Sigmoid colon (tissue), 7 donors: ENCODE data around the gene TSPAN15. TPM values are rescaled to one million over a fixed set of nuclear protein-coding genes. Genes with fewer than 3 reads are reported as not detected.
A peak's percentile ranks its signal among the peaks of the same experiment; 100 is the strongest.

Experiments used
- DNase-seq: peaks from one replicate; pipeline ENCODE4 v3.0.0-alpha.2; 2019
- H3K27ac ChIP-seq, 4 donors: fragments of 200-600 bp; sonication (generic); one replicate each; pipeline ENCODE4 v1.5.1; 2016 to 2019; ENCODE audit warnings: mild to moderate bottlenecking in 1 of 4
- H3K27me3 ChIP-seq, 3 donors: fragments of 200-600 bp; sonication (generic); one replicate each; pipeline ENCODE4 v1.5.1; 2019; ENCODE audit warnings: mild to moderate bottlenecking in 1 of 3
- H3K36me3 ChIP-seq, 4 donors: fragments of 200-600 bp; sonication (generic); one replicate each; pipeline ENCODE4 v1.5.1; 2016 to 2019
- H3K4me1 ChIP-seq, 4 donors: fragments of 200-600 bp; sonication (generic); one replicate each; pipeline ENCODE4 v1.5.1; 2017 to 2019
- H3K4me3 ChIP-seq, 4 donors: fragments of 200-600 bp; sonication (generic); one replicate each; pipeline ENCODE4 v1.5.1; 2017 to 2019; ENCODE audit warnings: mild to moderate bottlenecking in 2 of 4, moderate library complexity in 1 of 4
- H3K9me3 ChIP-seq, 4 donors: fragments of 200-600 bp in 3 of 4; sonication (generic) in 3 of 4; one replicate each; pipeline versions ENCODE4 v1.5.1 to v1.6.1; 2013 to 2019
- EP300 ChIP-seq, 4 donors: sonication (generic); formaldehyde crosslinking; IDR thresholded peaks; one replicate each; pipeline ENCODE4 v1.6.1; 2017; ENCODE audit warnings: antibody characterized with exemption in 4 of 4
- POLR2A ChIP-seq, 2 donors: fragments of 450-650 bp; IDR thresholded peaks; one replicate each; pipeline ENCODE4 v1.6.1; 2016; ENCODE audit warnings: antibody characterized with exemption in 2 of 2, mild to moderate bottlenecking in 2 of 2, moderate library complexity in 2 of 2
- POLR2AphosphoS5 ChIP-seq, 4 donors: sonication (generic); formaldehyde crosslinking; IDR thresholded peaks; one replicate each; pipeline ENCODE4 v1.6.1; 2017; ENCODE audit warnings: antibody characterized with exemption in 4 of 4
- WGBS, 2 donors: extraction: QIAGEN DNeasy Blood & Tissue Kit; methylation state at CpG; one replicate each; pipeline ENCODE4 v1.1.7; 2013; 5-methylcytosine and 5-hydroxymethylcytosine counted together
- intact Hi-C: fragments of 100-400 bp; cut with DNase I; formaldehyde crosslinking; loops from one replicate; pipeline ENCODE4 v1.15.1; 2023
- polyA plus RNA-seq, 3 donors: library from polyadenylated mRNA; stranded (reverse); fragments of 200-250 nt; gene quantifications; one replicate each; pipeline ENCODE4 v1.2.3, GENCODE V29; 2013
- total RNA-seq, 4 donors: library from RNA; depleted of rRNA; stranded (reverse); fragments of >200 nt; gene quantifications; one replicate each; pipeline ENCODE4 v1.1.0, GENCODE V29; 2016
- TF ChIP-seq, protein P1 (sequence below), 4 experiments: fragments of 450-650 bp in 3 of 4; fragments of 200-600 bp in 1 of 4; IDR thresholded peaks; one replicate each; pipeline ENCODE4 v1.5.1; 2016 to 2019; ENCODE audit warnings: antibody characterized with exemption in 4 of 4, mild to moderate bottlenecking in 3 of 4, moderate library complexity in 2 of 4
- donor health status: healthy with polysubstance abuse.
- donor health status: Bipolar disorder and iron deficiency.
- donor health status: healthy.

Gene TSPAN15
- total and polyA plus RNA-seq, 7 donors: 43.0 to 100 (median 70.9) TPM

DNA sequence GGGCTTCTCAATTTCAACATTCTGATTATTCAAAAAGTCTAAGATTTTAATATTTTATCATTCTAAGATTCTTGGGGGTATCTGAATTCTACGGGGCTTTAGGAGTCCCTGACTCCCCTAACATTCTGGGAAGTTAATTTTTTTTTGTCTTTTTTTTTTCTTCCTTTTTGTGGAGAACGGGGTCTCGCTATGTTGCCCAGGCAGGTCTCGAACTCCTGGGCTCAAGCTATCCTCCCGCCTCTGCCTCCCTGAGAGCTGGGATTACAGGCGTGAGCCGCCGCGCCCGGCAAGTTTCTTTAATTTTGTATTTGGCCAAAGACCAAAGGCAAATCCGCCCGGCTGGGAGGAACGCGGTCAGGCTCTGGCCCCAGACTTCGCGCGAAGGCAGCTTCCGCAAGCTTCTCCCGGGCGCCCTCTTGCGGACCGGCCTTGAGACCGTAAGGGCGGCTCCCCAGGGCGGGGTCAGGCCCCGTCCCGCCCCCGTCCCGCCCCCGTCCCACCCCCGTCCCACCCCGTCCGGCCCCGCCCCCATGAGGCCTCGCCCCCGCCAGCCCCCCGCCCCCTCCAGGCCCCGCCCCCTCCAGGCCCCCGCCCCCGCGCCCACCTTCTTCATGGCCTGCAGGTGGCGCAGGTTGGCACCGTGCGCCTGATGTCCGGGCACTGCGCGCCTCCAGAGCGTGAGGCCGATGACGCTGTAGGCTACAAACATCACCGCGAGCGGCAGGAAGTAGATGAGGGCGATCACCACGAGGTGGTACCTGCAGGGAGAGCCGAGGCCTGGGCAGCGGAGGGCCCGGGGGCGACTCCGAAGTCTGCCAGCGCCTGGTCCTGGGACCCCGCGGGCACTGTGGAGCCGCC, 42.7 kb upstream of the TSPAN15 start:
- intact Hi-C loops: loop anchor here (10.0 kb wide), 1 partner anchor 226 kb away; the partner anchor contains the start of gene FAM241B
- peaks cover 0 to 94% (median 76%) of the 10 kb centered on the region in 4 donors for H3K4me1 ChIP-seq
- TF ChIP-seq POLR2A (IDR thresholded peaks at IDR 0.05) (no peak), EP300 (IDR thresholded peaks at IDR 0.05) (peak in 1 of 4 donors; percentile 54), POLR2AphosphoS5 (IDR thresholded peaks at IDR 0.05) (peak; percentile 64 to 76 (median 66))
- TF ChIP-seq, protein P1, sequence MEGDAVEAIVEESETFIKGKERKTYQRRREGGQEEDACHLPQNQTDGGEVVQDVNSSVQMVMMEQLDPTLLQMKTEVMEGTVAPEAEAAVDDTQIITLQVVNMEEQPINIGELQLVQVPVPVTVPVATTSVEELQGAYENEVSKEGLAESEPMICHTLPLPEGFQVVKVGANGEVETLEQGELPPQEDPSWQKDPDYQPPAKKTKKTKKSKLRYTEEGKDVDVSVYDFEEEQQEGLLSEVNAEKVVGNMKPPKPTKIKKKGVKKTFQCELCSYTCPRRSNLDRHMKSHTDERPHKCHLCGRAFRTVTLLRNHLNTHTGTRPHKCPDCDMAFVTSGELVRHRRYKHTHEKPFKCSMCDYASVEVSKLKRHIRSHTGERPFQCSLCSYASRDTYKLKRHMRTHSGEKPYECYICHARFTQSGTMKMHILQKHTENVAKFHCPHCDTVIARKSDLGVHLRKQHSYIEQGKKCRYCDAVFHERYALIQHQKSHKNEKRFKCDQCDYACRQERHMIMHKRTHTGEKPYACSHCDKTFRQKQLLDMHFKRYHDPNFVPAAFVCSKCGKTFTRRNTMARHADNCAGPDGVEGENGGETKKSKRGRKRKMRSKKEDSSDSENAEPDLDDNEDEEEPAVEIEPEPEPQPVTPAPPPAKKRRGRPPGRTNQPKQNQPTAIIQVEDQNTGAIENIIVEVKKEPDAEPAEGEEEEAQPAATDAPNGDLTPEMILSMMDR (IDR thresholded peaks at IDR 0.05): peak in 2 of 4 experiments; percentile 43 to 79

DNA sequence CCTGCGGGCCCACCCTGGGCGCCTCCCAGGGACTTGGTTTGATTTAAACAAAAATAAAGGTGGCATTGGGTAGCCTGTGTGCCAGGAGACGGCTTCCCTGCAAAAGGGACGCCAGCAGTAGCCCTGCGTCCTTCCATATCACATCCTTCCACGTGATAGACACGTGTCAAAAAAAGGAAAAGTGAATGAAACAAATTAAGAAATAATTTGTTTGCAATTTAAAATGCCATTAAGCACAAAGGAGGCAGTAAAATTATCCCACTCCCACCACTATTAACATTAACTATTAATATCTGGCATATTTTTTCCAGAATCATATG, 42.1 kb upstream of the TSPAN15 start:
- no peaks in the 10 kb centered on the region for H3K27me3 ChIP-seq
- H3K9me3 ChIP-seq: no peaks in the 10 kb centered on the region
- H3K4me3 ChIP-seq: peak overlapping the region in 3 of 4 donors; percentile 37 to 44 (median 41)
- TF ChIP-seq, protein P1 (IDR thresholded peaks at IDR 0.05): peak in 1 of 4 experiments; percentile 33
- no peak for TF ChIP-seq POLR2A (IDR thresholded peaks at IDR 0.05)
- H3K4me1 ChIP-seq: peaks cover 0 to 89% (median 70%) of the 10 kb centered on the region in 4 donors
- intact Hi-C loops: loop anchor here (10.0 kb wide), 1 partner anchor 226 kb away; the partner anchor contains the start of gene FAM241B
- peak overlapping the region; percentile 88 to 97 (median 94) for H3K27ac ChIP-seq
- DNase-seq: no peak
- 20 to 23% methylated on average over 7 of the region's 7 CpGs for WGBS, 2 donors
- H3K36me3 ChIP-seq: peaks cover 8 to 29% (median 15%) of the 10 kb centered on the region in 4 donors

More for the DNA sequence above, 42.7 kb upstream of the TSPAN15 start:
- Histone ChIP-seq H3K9me3 (no peaks in the 10 kb centered on the region), H3K27ac (peak overlapping the region; percentile 88 to 97 (median 94)), H3K27me3 (no peaks in the 10 kb centered on the region), H3K4me3 (peak overlapping the region; percentile 14 to 44 (median 39)), H3K36me3 (peaks cover 14 to 35% (median 18%) of the 10 kb centered on the region in 4 donors)
- DNase-seq: peak; percentile 98
- 3% methylated on average over 64 of the region's 64 CpGs for WGBS, 2 donors

DNA sequence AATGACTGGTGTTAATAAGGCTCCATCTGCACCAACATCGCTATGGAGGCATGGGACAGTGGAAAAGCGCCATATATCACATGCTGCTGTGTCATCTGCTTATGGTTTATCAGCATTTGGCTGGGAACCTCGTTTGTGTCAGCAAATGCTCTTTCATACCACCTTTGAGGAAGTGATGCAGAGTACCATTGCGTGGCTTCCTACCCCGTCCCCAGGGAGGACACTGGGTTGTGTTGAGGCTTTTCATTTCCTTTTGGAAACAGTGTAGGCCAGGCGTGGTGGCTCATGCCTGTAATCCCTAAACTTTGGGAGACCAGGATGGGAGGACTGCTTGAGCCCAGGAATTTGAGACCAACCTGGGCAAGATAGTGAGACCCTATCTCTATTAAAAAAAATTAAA, 41.3 kb upstream of the TSPAN15 start:
- Histone ChIP-seq H3K4me1 (peaks cover 0 to 81% (median 66%) of the 10 kb centered on the region in 4 donors), H3K4me3 (no peak overlapping the region), H3K36me3 (peaks cover 2 to 21% (median 9%) of the 10 kb centered on the region in 4 donors), H3K27me3 (no peaks in the 10 kb centered on the region), H3K9me3 (no peaks in the 10 kb centered on the region), H3K27ac (peak overlapping the region; percentile 88 to 97 (median 94))
- intact Hi-C loops: loop anchor here (10.0 kb wide), 1 partner anchor 225 kb away; the partner anchor contains the start of gene FAM241B
- TF ChIP-seq, protein P1 (IDR thresholded peaks at IDR 0.05): no peak
- TF ChIP-seq POLR2AphosphoS5 (IDR thresholded peaks at IDR 0.05) (peak; percentile 32 to 77 (median 40)), EP300 (IDR thresholded peaks at IDR 0.05) (peak in 2 of 4 donors; percentile 33 to 74)
- DNase-seq: no peak
- 49 to 76% methylated on average over 6 of the region's 6 CpGs for WGBS, 2 donors

DNA sequence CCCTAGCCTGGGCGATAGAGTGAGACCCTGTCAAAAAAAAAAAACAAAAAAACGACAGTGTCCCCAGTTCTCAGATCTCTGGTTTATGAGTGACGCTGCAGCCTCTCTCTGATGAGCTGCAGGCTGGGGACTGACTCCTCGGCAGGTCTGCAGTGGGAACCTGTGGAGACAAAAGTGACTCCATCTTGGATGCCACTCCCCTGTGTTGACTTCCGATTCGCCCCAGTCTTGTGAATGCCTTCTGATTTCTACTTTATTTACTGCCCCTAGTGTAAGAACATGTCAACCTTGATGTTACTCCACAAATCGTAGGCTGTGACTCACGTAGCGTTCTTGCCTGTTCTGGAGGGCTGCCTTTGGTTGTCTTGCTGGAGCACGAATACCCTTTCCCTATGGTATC, 40.8 kb upstream of the TSPAN15 start:
- peak overlapping the region; percentile 88 to 97 (median 94) for H3K27ac ChIP-seq
- no peak overlapping the region for H3K4me3 ChIP-seq
- no peaks in the 10 kb centered on the region for H3K27me3 ChIP-seq
- no peaks in the 10 kb centered on the region for H3K9me3 ChIP-seq
- peaks cover 0 to 16% (median 7%) of the 10 kb centered on the region in 4 donors for H3K36me3 ChIP-seq
- WGBS, 2 donors: 83 to 91% methylated on average over 10 of the region's 10 CpGs
- H3K4me1 ChIP-seq: peaks cover 0 to 78% (median 64%) of the 10 kb centered on the region in 4 donors
- no peak for DNase-seq
- TF ChIP-seq, protein P1 (IDR thresholded peaks at IDR 0.05): no peak
- peak in 2 of 4 donors; percentile 32 to 63 for TF ChIP-seq POLR2AphosphoS5 (IDR thresholded peaks at IDR 0.05)
- peak in 3 of 4 donors; percentile 49 to 86 (median 50) for TF ChIP-seq EP300 (IDR thresholded peaks at IDR 0.05)
- intact Hi-C loops: no loop called here
